ENCODE data around the gene MPP1.
A peak's percentile ranks its signal among the peaks of the same experiment; 100 is the strongest.

Gene MPP1

DNA sequence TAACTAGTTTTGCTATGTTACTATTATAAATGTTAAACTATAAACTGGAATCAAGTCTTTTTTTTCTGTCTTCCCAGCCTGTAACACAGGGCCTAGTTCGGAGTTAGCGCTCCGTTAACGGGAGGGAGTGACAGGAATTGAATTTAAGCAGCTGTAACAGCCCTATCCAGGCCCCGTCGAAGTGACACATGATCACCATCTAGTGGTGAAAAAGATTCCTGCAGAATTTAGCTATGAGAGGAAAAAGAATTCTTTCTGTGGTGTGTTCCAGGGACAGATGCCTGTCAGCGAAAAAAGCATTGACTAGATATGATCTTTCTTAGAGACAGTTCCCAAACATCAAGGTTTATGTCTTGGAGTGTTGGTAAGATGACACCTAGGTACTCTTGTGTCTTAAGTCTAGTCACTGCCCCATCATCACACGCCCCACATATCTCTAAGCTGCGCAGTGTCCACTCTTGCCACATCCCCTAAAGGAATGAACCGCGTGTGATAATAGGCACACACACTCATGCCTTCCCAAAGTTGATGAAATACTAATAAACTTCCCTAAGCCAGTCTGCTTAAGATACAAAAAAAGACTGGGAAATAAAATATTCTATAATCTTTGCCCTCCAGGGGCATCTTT lies 56.5 kb downstream of the MPP1 start:
- DNase-seq (ENCODE audit: low spot score), result peak; percentile 43
- TF ChIP-seq, protein P1, sequence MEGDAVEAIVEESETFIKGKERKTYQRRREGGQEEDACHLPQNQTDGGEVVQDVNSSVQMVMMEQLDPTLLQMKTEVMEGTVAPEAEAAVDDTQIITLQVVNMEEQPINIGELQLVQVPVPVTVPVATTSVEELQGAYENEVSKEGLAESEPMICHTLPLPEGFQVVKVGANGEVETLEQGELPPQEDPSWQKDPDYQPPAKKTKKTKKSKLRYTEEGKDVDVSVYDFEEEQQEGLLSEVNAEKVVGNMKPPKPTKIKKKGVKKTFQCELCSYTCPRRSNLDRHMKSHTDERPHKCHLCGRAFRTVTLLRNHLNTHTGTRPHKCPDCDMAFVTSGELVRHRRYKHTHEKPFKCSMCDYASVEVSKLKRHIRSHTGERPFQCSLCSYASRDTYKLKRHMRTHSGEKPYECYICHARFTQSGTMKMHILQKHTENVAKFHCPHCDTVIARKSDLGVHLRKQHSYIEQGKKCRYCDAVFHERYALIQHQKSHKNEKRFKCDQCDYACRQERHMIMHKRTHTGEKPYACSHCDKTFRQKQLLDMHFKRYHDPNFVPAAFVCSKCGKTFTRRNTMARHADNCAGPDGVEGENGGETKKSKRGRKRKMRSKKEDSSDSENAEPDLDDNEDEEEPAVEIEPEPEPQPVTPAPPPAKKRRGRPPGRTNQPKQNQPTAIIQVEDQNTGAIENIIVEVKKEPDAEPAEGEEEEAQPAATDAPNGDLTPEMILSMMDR (IDR thresholded peaks at IDR 0.05; ENCODE audit: extremely low read depth, missing control alignments), result no peak

DNA sequence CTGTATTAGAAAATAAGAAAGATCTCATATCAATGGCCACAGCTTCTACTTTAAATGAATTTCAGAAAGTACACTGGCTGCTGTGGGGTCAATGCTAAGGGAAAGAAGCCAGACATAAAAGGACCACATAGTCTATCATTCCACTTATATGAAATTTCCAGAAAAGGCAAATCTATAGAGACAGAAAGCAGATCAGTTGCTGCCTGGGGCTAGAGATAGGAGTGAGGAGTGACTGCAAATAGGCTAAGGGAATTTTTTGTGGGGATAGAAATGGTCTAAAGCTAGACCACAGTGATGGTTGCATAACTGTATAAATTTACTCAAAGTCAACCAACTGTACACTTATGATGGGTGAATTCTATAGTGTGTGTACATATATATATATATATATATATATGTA lies 62.7 kb downstream of the MPP1 start:
- TF ChIP-seq, protein P1 (IDR thresholded peaks at IDR 0.05; ENCODE audit: extremely low read depth, missing control alignments), result no peak
- no peak for DNase-seq (ENCODE audit: low spot score)

DNA sequence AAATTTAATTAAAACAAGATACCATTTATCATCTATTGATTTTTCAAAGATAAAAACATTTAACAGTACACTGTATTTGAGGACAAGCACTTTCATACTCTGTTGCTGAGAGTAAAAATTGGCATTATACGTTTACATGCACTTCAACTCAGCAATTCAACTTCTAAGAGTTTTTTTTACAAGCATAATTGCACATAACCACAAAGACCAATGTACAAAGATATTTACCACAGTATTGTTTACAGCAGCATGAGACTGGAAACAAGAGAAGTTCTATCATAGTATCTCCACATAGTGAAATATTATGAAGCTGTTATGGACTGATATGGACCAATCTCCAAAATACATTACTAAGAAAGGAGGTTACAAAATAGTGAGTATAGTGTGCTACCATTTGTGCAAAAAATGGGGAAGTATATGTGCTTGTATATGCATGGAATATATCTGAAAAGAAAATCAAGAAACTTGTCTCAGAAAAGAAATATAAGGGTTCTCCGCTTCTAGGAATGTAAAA lies 65.3 kb downstream of the MPP1 start:
- no peak for DNase-seq (ENCODE audit: low spot score)
- TF ChIP-seq, protein P1 (IDR thresholded peaks at IDR 0.05; ENCODE audit: extremely low read depth, missing control alignments), result no peak

DNA sequence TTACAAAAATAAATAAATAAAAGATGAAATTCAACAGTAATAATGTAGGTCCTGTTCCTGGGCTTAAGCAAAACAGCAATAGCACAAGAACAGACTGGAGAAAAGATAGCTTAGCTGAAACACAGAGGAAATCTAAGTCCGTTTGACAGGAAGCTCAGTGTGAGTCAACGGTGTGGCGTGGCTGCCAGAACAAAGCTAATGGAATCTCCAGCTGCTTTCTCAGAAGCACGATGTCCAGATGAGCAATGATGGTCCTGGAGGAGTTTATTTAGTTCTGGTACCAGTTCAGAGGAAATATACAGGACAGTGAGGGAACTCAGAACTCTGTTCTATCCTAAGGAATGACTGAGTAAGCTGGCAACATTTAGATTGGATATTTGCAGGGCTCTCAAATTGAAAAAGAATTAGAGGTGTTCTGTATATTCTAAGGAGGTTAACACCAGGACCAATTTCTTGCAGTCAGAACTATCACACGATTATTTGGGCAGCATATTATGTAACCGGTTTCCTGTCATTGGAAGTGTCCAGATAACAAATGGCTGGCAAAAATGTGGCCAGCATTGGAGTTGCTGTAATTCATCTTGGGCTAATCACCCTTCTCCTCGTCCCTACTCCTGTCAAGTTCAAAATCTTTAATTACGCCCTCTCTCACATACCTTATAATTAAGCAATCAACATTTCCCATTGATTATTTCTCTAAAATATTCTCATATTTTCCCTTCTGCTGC lies 67.1 kb downstream of the MPP1 start:
- TF ChIP-seq, protein P1 (IDR thresholded peaks at IDR 0.05; ENCODE audit: extremely low read depth, missing control alignments), result no peak
- DNase-seq (ENCODE audit: low spot score), result no peak

DNA sequence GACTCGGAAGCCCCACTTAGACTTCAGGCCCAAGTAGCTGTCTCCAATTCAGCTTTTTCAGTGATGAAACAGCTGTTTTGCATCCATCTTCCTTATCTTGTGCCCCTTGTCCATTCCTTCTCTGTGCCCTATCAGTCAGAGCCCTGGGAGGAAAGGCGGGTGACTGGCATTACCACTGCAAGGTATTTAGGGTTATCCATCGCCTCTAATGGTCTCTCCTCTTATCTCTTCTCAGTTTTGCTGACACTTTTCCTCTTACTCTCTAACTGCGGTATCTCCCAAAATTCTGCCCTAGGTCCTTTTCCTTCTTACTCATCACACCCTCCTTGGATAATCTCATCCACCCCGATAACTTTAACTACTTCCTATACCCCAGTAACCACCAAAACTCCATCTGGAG lies 68.1 kb downstream of the MPP1 start:
- no peak for DNase-seq (ENCODE audit: low spot score)
- TF ChIP-seq, protein P1 (IDR thresholded peaks at IDR 0.05; ENCODE audit: extremely low read depth, missing control alignments), result no peak

DNA sequence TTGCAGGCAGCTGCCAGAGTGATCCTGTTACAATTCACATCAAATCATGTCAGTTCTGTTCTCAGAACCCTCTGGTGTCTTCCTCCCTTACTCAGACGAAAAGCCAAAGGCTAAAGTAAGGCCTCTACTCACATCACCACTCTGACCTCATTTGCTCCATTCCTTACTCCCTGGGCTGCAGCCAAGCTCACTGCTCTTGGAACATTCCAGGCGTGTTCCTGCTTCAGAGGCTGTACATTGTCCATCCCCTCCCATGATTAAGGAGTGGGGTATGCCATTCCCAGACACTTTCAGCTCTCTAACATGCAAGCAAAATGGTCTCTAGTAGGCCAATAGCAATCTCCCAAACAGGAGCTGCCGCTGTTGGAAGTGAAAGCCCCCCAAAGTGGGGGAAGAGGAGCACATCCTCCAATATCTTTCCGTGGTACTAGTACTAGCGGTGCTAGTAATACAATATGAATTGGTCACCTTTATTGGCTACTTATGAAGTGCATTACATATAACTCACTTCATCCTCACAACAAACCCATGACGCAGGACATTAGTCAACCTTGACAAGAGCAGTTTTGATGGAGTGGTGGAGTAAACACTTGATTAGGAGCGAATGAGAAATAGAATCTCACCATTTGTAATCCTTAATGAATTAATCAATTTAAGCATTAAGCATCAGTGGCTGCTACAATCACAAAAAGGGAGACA lies 69.4 kb downstream of the MPP1 start:
- TF ChIP-seq, protein P1 (IDR thresholded peaks at IDR 0.05; ENCODE audit: extremely low read depth, missing control alignments), result no peak
- DNase-seq (ENCODE audit: low spot score), result no peak

All from GM20000 (cell line).